ENCODE data around the gene CAB39. TPM values are rescaled to one million over a fixed set of nuclear protein-coding genes. Genes with fewer than 3 reads are reported as not detected.

CAB39 gene
- total and polyA plus RNA-seq, 2 of the 8 experiments (the other 6 are each of a cell fraction or from before 2014, with no cell fraction given): 16.4 to 50.5 TPM

GRCh38 chr2:230767862-230768388, 55.3 kb downstream of the CAB39 start:
- DNase-seq (ENCODE audit: low read depth in 1 of 2, low spot score in 2 of 2) (no peak), FAIRE-seq (no peak)
- Histone ChIP-seq H3K56ac (replicated peaks; ENCODE audit: insufficient read length, low read depth, low read length) (no peak overlapping the region), H2AK5ac (ENCODE audit: low read depth, low read length) (no peak overlapping the region), H3K79me2 (ENCODE audit: control insufficient read depth in 1 of 2, insufficient read depth in 2 of 2, low read length in 2 of 2) (no peaks in the 10 kb centered on the region; a peak in 1 of 4 replicates), H3K4me2 (ENCODE audit: insufficient read depth in 1 of 2, low read depth in 2 of 2, low read length in 2 of 2) (no peak overlapping the region), H4K8ac (ENCODE audit: extremely low read depth, insufficient read depth, low read length) (no peak overlapping the region), H3K4me3 (ENCODE audit: extremely low read depth in 1 of 4, insufficient read depth in 2 of 4, low read depth in 3 of 4, low read length in 4 of 4) (no peak overlapping the region), H3K27ac (ENCODE audit: low read depth, low read length) (no peak overlapping the region), H3K27me3 (replicated peaks in 1 of 4; ENCODE audit: control insufficient read depth in 3 of 4, extremely low read depth in 1 of 4, insufficient read depth in 3 of 4, low read length in 3 of 4) (no peaks in the 10 kb centered on the region; a peak in 1 of 7 replicates), H3K14ac (ENCODE audit: insufficient read length) (no peak overlapping the region), H3K9me3 (ENCODE audit: insufficient read depth in 2 of 2, low read depth in 1 of 2, low read length in 1 of 2) (no peaks in the 10 kb centered on the region), H2BK5ac (ENCODE audit: low read depth, low read length) (no peak overlapping the region), H3K79me1 (ENCODE audit: low read depth, low read length) (no peaks in the 10 kb centered on the region; the same call in 1 of the 2 replicates), H3K4me1 (replicated peaks in 1 of 4; ENCODE audit: control insufficient read depth in 3 of 4, insufficient read depth in 4 of 4, low read length in 3 of 4) (peaks cover 0 to 6% (median 2%) of the 10 kb centered on the region in 4 experiments; a peak in 4 of 7 replicates), H3K36me3 (ENCODE audit: control insufficient read depth in 2 of 4, insufficient read depth in 4 of 4, low read length in 3 of 4) (no peaks in the 10 kb centered on the region; a peak in 2 of 8 replicates), H2BK20ac (ENCODE audit: low read length) (no peak overlapping the region), H2AFZ (ENCODE audit: low read length) (no peak overlapping the region), H3K23me2 (ENCODE audit: low read depth, low read length) (no peaks in the 10 kb centered on the region), H4K91ac (replicated peaks; ENCODE audit: insufficient read length, low read length) (no peak overlapping the region), H2BK15ac (ENCODE audit: low read length) (no peak overlapping the region), H3K4ac (replicated peaks; ENCODE audit: insufficient read length, low read depth, low read length) (no peak overlapping the region), H2BK120ac (replicated peaks; ENCODE audit: low read depth, low read length) (no peak overlapping the region), H2BK12ac (ENCODE audit: low read depth, low read length) (no peak overlapping the region), H3K23ac (ENCODE audit: insufficient read length) (no peak overlapping the region), H3K9ac (replicated peaks in 1 of 4; ENCODE audit: extremely low read depth in 1 of 4, low read depth in 3 of 4, low read length in 3 of 4) (no peak overlapping the region), H3K18ac (ENCODE audit: extremely low read depth, low read length) (no peak overlapping the region), H4K20me1 (replicated peaks in 1 of 2; ENCODE audit: control insufficient read depth in 1 of 2, insufficient read depth in 2 of 2, low read length in 2 of 2) (no peaks in the 10 kb centered on the region), H4K5ac (ENCODE audit: insufficient read length, low read depth, low read length) (no peak overlapping the region)
- 90% methylated on average over 2 of the region's 2 CpGs; no CpG with 5 or more reads in 1 of the 2 experiments for WGBS, 2 experiments (ENCODE audit: extremely low coverage in 1 of 2, insufficient coverage in 1 of 2, insufficient read length in 1 of 2, insufficient replicate concordance in 2 of 2, low coverage in 1 of 2, low lambda C conversion rate in 2 of 2, missing lambda C conversion rate in 1 of 2)
- ChIA-PET POLR2A (ENCODE audit: partially characterized antibody) (no interaction called here), CTCF (ENCODE audit: partially characterized antibody) (interaction anchor here (1.2 to 1.5 kb wide), 4 partner anchors 23 to 54 kb away, joined by 3 to 7 read pairs (median 6); no protein-coding TSS in a partner anchor)
- no peak for TF ChIP-seq CHD1 (IDR thresholded peaks at IDR 0.05; ENCODE audit: low read depth, low read length)
- TF ChIP-seq RAD21 (IDR thresholded peaks at IDR 0.05 in 1 of 2, conservative IDR thresholded peaks at IDR 0.05 in 1 of 2; ENCODE audit: low read depth in 2 of 2, low read length in 2 of 2): no peak
- TF ChIP-seq RNF2 (IDR thresholded peaks at IDR 0.05; ENCODE audit: borderline replicate concordance, low read depth, low read length, missing control alignments, poor library complexity, severe bottlenecking): no peak
- no peak for TF ChIP-seq ASH2L (IDR thresholded peaks at IDR 0.05; ENCODE audit: low read length)
- TF ChIP-seq SP2 (IDR thresholded peaks at IDR 0.05; ENCODE audit: low read length): no peak
- TF ChIP-seq TBP (IDR thresholded peaks at IDR 0.05; ENCODE audit: low read depth, low read length): no peak
- no peak for TF ChIP-seq SRF (IDR thresholded peaks at IDR 0.05; ENCODE audit: low read depth, low read length)
- no peak for TF ChIP-seq POU5F1 (IDR thresholded peaks at IDR 0.05; ENCODE audit: low read depth, low read length)
- TF ChIP-seq SAP30 (IDR thresholded peaks at IDR 0.05; ENCODE audit: insufficient read depth, insufficient replicate concordance, low read length): no peak
- TF ChIP-seq SIRT6 (IDR thresholded peaks at IDR 0.05; ENCODE audit: low read length): no peak
- TF ChIP-seq JUN (IDR thresholded peaks at IDR 0.05; ENCODE audit: low read depth, low read length): no peak
- TF ChIP-seq PHF8 (conservative IDR thresholded peaks at IDR 0.05; ENCODE audit: low read depth, low read length): no peak
- TF ChIP-seq HDAC2 (IDR thresholded peaks at IDR 0.05; ENCODE audit: borderline replicate concordance in 1 of 2, low read depth in 2 of 2, low read length in 2 of 2): no peak

Measured in H1 (cell line).